HTERT RPE-1 (cell line): ENCODE data around the gene MASP1.

Source experiments
- in situ Hi-C: fragments of 300-500 bp; cut with MboI; formaldehyde crosslinking; loops from 4 replicates; pipeline ENCODE4 v1.14.3; 2020; ENCODE audit warnings: low sequenced_read_pairs

MASP1 gene

GRCh38 chr3:187293516-187294430 lies 2.2 kb upstream of the MASP1 start:
- in situ Hi-C loops: no loop called here

- in situ Hi-C loops: no loop called here
Observed at GRCh38 chr3:187292631-187293515, 1.3 kb upstream of the MASP1 start.

GRCh38 chr3:187292181-187292580 lies 644 bp upstream of the MASP1 start:
- in situ Hi-C loops: no loop called here

GRCh38 chr3:187291001-187291511 lies 481 bp downstream of the MASP1 start:
- in situ Hi-C loops: no loop called here

- in situ Hi-C loops: no loop called here
Observed at GRCh38 chr3:187290503-187290902, 1.0 kb downstream of the MASP1 start.

GRCh38 chr3:187288855-187289605 lies 2.5 kb downstream of the MASP1 start:
- in situ Hi-C loops: no loop called here

GRCh38 chr3:187288131-187288854 lies 3.2 kb downstream of the MASP1 start:
- in situ Hi-C loops: no loop called here

- in situ Hi-C loops: no loop called here
Observed at GRCh38 chr3:187287256-187287655, 4.3 kb downstream of the MASP1 start.

- in situ Hi-C loops: no loop called here
Observed at GRCh38 chr3:187286467-187287059, 5.0 kb downstream of the MASP1 start.

- in situ Hi-C loops: no loop called here
Observed at GRCh38 chr3:187281191-187281714, 10.3 kb downstream of the MASP1 start.

- in situ Hi-C loops: no loop called here
Observed at GRCh38 chr3:187280644-187281043, 10.9 kb downstream of the MASP1 start.

GRCh38 chr3:187277129-187277462 lies 14.4 kb downstream of the MASP1 start:
- in situ Hi-C loops: no loop called here

- in situ Hi-C loops: no loop called here
Observed at GRCh38 chr3:187276397-187277128, 15.0 kb downstream of the MASP1 start.

- in situ Hi-C loops: no loop called here
Observed at GRCh38 chr3:187274977-187275338, 16.6 kb downstream of the MASP1 start.

GRCh38 chr3:187274315-187274976 lies 17.1 kb downstream of the MASP1 start:
- in situ Hi-C loops: no loop called here

GRCh38 chr3:187271582-187271981 lies 20.0 kb downstream of the MASP1 start:
- in situ Hi-C loops: no loop called here

GRCh38 chr3:187269486-187269885 lies 22.1 kb downstream of the MASP1 start:
- in situ Hi-C loops: no loop called here

GRCh38 chr3:187267306-187267705 lies 24.2 kb downstream of the MASP1 start:
- in situ Hi-C loops: no loop called here

- in situ Hi-C loops: no loop called here
Observed at GRCh38 chr3:187266691-187267090, 24.8 kb downstream of the MASP1 start.
